GM23338 (cell line): ENCODE data around the gene KRTAP5-2.

Experiments used
- CREB1 ChIP-seq: fragments of 250-450 bp; sonication (Bioruptor Pico); IDR thresholded peaks from 2 replicates; pipeline ENCODE4 v1.5.0; 2020; ENCODE audit warnings: low read depth, mild to moderate bottlenecking, moderate library complexity
- CTCF ChIP-seq, 2 experiments: fragments of 200-600 bp in 1 of 2; sonication (generic) in 1 of 2; conservative IDR thresholded peaks; 2 replicates each; pipeline versions ENCODE4 v1.5.1 to v1.6.1; 2016 to 2017; ENCODE audit warnings: antibody characterized with exemption in 2 of 2, low read depth in 2 of 2, mild to moderate bottlenecking in 2 of 2, moderate library complexity in 1 of 2
- ETS1 ChIP-seq: IDR thresholded peaks from 2 replicates; pipeline ENCODE4 v1.6.1; 2016; ENCODE audit warnings: antibody characterized with exemption
- EZH2 ChIP-seq: fragments of 200-600 bp; sonication (generic); IDR thresholded peaks from one replicate; pipeline ENCODE4 v1.8.0; 2017; ENCODE audit warnings: antibody characterized with exemption, mild to moderate bottlenecking, low read depth; ENCODE audit not compliant: unreplicated experiment
- EZH2phosphoT487 ChIP-seq: fragments of 200-600 bp; sonication (generic); IDR thresholded peaks from one replicate; pipeline ENCODE4 v1.8.1; 2018; ENCODE audit warnings: antibody characterized with exemption; ENCODE audit not compliant: unreplicated experiment
- NANOG ChIP-seq: IDR thresholded peaks from 2 replicates; pipeline ENCODE4 v1.6.1; 2016; ENCODE audit warnings: antibody characterized with exemption, borderline replicate concordance
- POLR2AphosphoS5 ChIP-seq: IDR thresholded peaks from 2 replicates; pipeline ENCODE4 v1.6.1; 2016; ENCODE audit warnings: antibody characterized with exemption, low read depth
- REST ChIP-seq: IDR thresholded peaks from one replicate; pipeline ENCODE4 v1.6.1; 2018; ENCODE audit warnings: antibody characterized with exemption; ENCODE audit not compliant: unreplicated experiment
- STAT1 ChIP-seq: IDR thresholded peaks from one replicate; pipeline ENCODE4 v1.6.1; 2016; ENCODE audit warnings: antibody characterized with exemption; ENCODE audit not compliant: unreplicated experiment
- ZNF114 ChIP-seq: fragments of 250-450 bp; sonication (Bioruptor Pico); IDR thresholded peaks from 2 replicates; pipeline ENCODE4 v1.5.0; 2020; ENCODE audit warnings: mild to moderate bottlenecking, moderate library complexity

- TF ChIP-seq REST (no peak), CTCF (conservative IDR thresholded peaks at IDR 0.05; ENCODE audit: low read depth in 2 of 2) (no peak), POLR2AphosphoS5 (no peak), ZNF114 (CRISPR knock-in tag) (no peak), CREB1 (no peak), EZH2 (no peak), NANOG (no peak), STAT1 (no peak), EZH2phosphoT487 (no peak), ETS1 (no peak)
Observed at GRCh38 chr11:1556278-1556902, 41.7 kb downstream of the KRTAP5-2 start.
